GM21786 (cell line): ENCODE results near the gene RANBP9.

Source experiments
- ATAC-seq: cut with Tn5 transposase; IDR thresholded peaks from one replicate; pipeline ENCODE4 v1.9.1; 2021; ENCODE audit not compliant: unreplicated experiment

Gene RANBP9

DNA sequence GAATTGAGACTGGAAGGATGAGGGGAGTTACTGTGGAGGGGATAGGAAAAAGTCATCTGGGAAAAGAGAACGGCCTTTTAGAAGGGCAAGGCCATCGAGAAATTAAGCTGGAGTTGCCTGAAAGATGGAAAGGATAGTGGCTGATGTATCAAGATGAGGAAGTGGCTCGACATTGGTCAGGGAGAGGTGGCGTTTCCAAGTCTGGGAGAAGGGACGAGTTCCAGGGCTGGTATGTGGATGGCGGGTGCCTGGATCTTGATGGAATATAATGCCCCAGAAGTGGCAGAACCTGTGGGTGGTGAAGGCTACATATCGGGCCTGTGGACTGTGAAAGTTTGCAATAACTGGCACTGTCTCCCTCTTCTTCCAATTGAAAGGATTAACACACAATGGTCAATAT is 139.4 kb downstream of the RANBP9 start:
- ATAC-seq, result no peak
